H1 (cell line): Measurements from ENCODE around the gene PIEZO1. TPM values are rescaled to one million over a fixed set of nuclear protein-coding genes. Genes with fewer than 3 reads are reported as not detected.
A peak's percentile ranks its signal among the peaks of the same experiment; 100 is the strongest.

ENCODE experiments used
- CTCF ChIA-PET: fragments of 300-600 bp; sonication (Branson Sonifier 250); formaldehyde crosslinking; loops from one replicate; lab custom pipeline; 2021; ENCODE audit not compliant: partially characterized antibody; lab: Charles Lee
- POLR2A ChIA-PET: fragments of 300-600 bp; sonication (Branson Sonifier 250); formaldehyde crosslinking; loops from one replicate; lab custom pipeline; 2021; ENCODE audit warnings: inconsistent platforms; ENCODE audit not compliant: partially characterized antibody; lab: Charles Lee
- DNase-seq, 2 experiments: peaks; one replicate each; pipeline versions ENCODE4 v3.0.0 to v3.0.0-alpha.2; 2010 to 2022; ENCODE audit warnings: low spot score in 2 of 2, low read depth in 1 of 2, mixed read lengths in 1 of 2
- FAIRE-seq: peaks from 2 replicates; lab custom pipeline; 2011; peaks lifted over from hg19 to GRCh38; lab: Jason Lieb, UNC
- H2AFZ ChIP-seq: 2 replicates; pipeline ENCODE4 v1.8.1; 2012; ENCODE audit warnings: low read length, inconsistent platforms
- H2AK5ac ChIP-seq: 2 replicates; pipeline ENCODE4 v1.6.1; 2013; ENCODE audit warnings: low read depth, low read length
- H2BK120ac ChIP-seq: replicated peaks from 2 replicates; pipeline ENCODE3; 2013; ENCODE audit warnings: low read depth, low read length, inconsistent platforms
- H2BK12ac ChIP-seq: 2 replicates; pipeline ENCODE4 v1.6.1; 2013; ENCODE audit warnings: low read depth, low read length
- H2BK15ac ChIP-seq: 2 replicates; pipeline ENCODE4 v1.6.1; 2013; ENCODE audit warnings: low read length
- H2BK20ac ChIP-seq: 2 replicates; pipeline ENCODE4 v1.6.1; 2013; ENCODE audit warnings: low read length
- H2BK5ac ChIP-seq: 2 replicates; pipeline ENCODE4 v1.6.1; 2013; ENCODE audit warnings: low read depth, low read length
- H3K14ac ChIP-seq: 2 replicates; pipeline ENCODE4 v1.6.1; 2013; ENCODE audit warnings: inconsistent platforms; ENCODE audit not compliant: insufficient read length
- H3K18ac ChIP-seq: 2 replicates; pipeline ENCODE4 v1.6.1; 2013; ENCODE audit warnings: low read length; ENCODE audit errors: extremely low read depth
- H3K23ac ChIP-seq: 2 replicates; pipeline ENCODE4 v1.6.1; 2013; ENCODE audit warnings: inconsistent platforms; ENCODE audit not compliant: insufficient read length
- H3K23me2 ChIP-seq: 2 replicates; pipeline ENCODE4 v1.6.1; 2013; ENCODE audit warnings: low read depth, low read length
- H3K27ac ChIP-seq: 2 replicates; pipeline ENCODE4 v1.6.1; 2011; ENCODE audit warnings: low read depth, low read length, inconsistent platforms
- H3K27me3 ChIP-seq, 4 experiments: replicated peaks in 1 of 4; 1 replicate in 1 of 4; 2 replicates in 3 of 4; pipeline versions ENCODE4 v1.6.1 to v1.8.1; 2011 to 2013; ENCODE audit warnings: low read length in 3 of 4, mild to moderate bottlenecking in 3 of 4, inconsistent platforms in 2 of 4, mixed read lengths in 2 of 4, moderate library complexity in 1 of 4; ENCODE audit not compliant: control insufficient read depth in 3 of 4, insufficient read depth in 3 of 4; ENCODE audit errors: extremely low read depth in 1 of 4
- H3K36me3 ChIP-seq, 4 experiments: 2 replicates each; pipeline versions ENCODE4 v1.6.1 to v1.8.1; 2011 to 2013; ENCODE audit warnings: mild to moderate bottlenecking in 4 of 4, low read length in 3 of 4, moderate library complexity in 2 of 4, control low read depth in 1 of 4, inconsistent platforms in 1 of 4; ENCODE audit not compliant: insufficient read depth in 4 of 4, control insufficient read depth in 2 of 4
- H3K4ac ChIP-seq: replicated peaks from 2 replicates; pipeline ENCODE3; 2013; ENCODE audit warnings: low read length, low read depth, mixed read lengths, inconsistent platforms; ENCODE audit not compliant: insufficient read length
- H3K4me1 ChIP-seq, 4 experiments: replicated peaks in 1 of 4; 1 replicate in 1 of 4; 2 replicates in 3 of 4; pipeline versions ENCODE4 v1.6.1 to v1.8.1; 2011 to 2013; ENCODE audit warnings: low read length in 3 of 4, inconsistent platforms in 2 of 4, mixed read lengths in 1 of 4; ENCODE audit not compliant: insufficient read depth in 4 of 4, control insufficient read depth in 3 of 4
- H3K4me2 ChIP-seq, 2 experiments: 2 replicates each; pipeline versions ENCODE4 v1.6.1 to v1.8.1; 2011 to 2013; ENCODE audit warnings: low read depth in 2 of 2, low read length in 2 of 2, control low read depth in 1 of 2, inconsistent platforms in 1 of 2, mild to moderate bottlenecking in 1 of 2; ENCODE audit not compliant: insufficient read depth in 1 of 2
- H3K4me3 ChIP-seq, 4 experiments: fragments of 200-600, 300-600 bp in 1 of 4; sonication (generic), shearing (Covaris generic), sonication (Bioruptor Twin) in 1 of 4; 2 replicates each; pipeline versions ENCODE4 v1.5.1 to v1.8.1; 2011 to 2016; ENCODE audit warnings: low read length in 4 of 4, low read depth in 3 of 4, control low read depth in 2 of 4, inconsistent platforms in 2 of 4, mild to moderate bottlenecking in 2 of 4, mixed read lengths in 1 of 4, moderate library complexity in 1 of 4; ENCODE audit not compliant: insufficient read depth in 2 of 4; ENCODE audit errors: extremely low read depth in 1 of 4
- H3K56ac ChIP-seq: replicated peaks from 2 replicates; pipeline ENCODE3; 2013; ENCODE audit warnings: low read depth, mild to moderate bottlenecking, mixed read lengths, low read length, inconsistent platforms; ENCODE audit not compliant: insufficient read length
- H3K79me1 ChIP-seq: 2 replicates; pipeline ENCODE4 v1.6.1; 2013; ENCODE audit warnings: low read depth, low read length, control low read depth
- H3K79me2 ChIP-seq, 2 experiments: 2 replicates each; pipeline versions ENCODE4 v1.6.1 to v1.8.1; 2012 to 2013; ENCODE audit warnings: low read length in 2 of 2, mild to moderate bottlenecking in 2 of 2, inconsistent platforms in 1 of 2; ENCODE audit not compliant: insufficient read depth in 2 of 2, control insufficient read depth in 1 of 2
- H3K9ac ChIP-seq, 4 experiments: replicated peaks in 1 of 4; 1 replicate in 1 of 4; 2 replicates in 3 of 4; pipeline versions ENCODE4 v1.6.1 to v1.8.1; 2011 to 2013; ENCODE audit warnings: low read depth in 3 of 4, low read length in 3 of 4, control low read depth in 2 of 4, mild to moderate bottlenecking in 2 of 4, moderate library complexity in 2 of 4, inconsistent platforms in 1 of 4; ENCODE audit errors: extremely low read depth in 1 of 4
- H3K9me3 ChIP-seq, 2 experiments: 2 replicates each; pipeline versions ENCODE4 v1.6.1 to v1.8.1; 2012 to 2013; ENCODE audit warnings: mild to moderate bottlenecking in 2 of 2, moderate library complexity in 2 of 2, control low read depth in 1 of 2, inconsistent platforms in 1 of 2, low read depth in 1 of 2, low read length in 1 of 2, mixed read lengths in 1 of 2; ENCODE audit not compliant: insufficient read depth in 2 of 2
- H4K20me1 ChIP-seq, 2 experiments: replicated peaks in 1 of 2; 2 replicates each; pipeline versions ENCODE3 to v1.8.1; 2011 to 2013; ENCODE audit warnings: inconsistent platforms in 2 of 2, low read length in 2 of 2, mild to moderate bottlenecking in 1 of 2; ENCODE audit not compliant: insufficient read depth in 2 of 2, control insufficient read depth in 1 of 2
- H4K5ac ChIP-seq: 2 replicates; pipeline ENCODE4 v1.6.1; 2013; ENCODE audit warnings: low read length, low read depth, mixed read lengths, inconsistent platforms; ENCODE audit not compliant: insufficient read length
- H4K8ac ChIP-seq: 2 replicates; pipeline ENCODE4 v1.8.0; 2013; ENCODE audit warnings: mild to moderate bottlenecking, moderate library complexity, low read length, inconsistent platforms; ENCODE audit not compliant: insufficient read depth; ENCODE audit errors: extremely low read depth
- H4K91ac ChIP-seq: replicated peaks from 2 replicates; pipeline ENCODE3; 2013; ENCODE audit warnings: low read length, mixed read lengths, inconsistent platforms; ENCODE audit not compliant: insufficient read length
- ASH2L ChIP-seq: fragments of 200-600, 300-600 bp; sonication (generic); IDR thresholded peaks from one replicate; pipeline ENCODE4 v1.7.1; 2017; ENCODE audit warnings: low read length
- RNF2 ChIP-seq: fragments of 200-900, 300-1000 bp; sonication (generic); IDR thresholded peaks from 2 replicates; pipeline ENCODE4 v1.7.1; 2016; ENCODE audit warnings: borderline replicate concordance, low read depth, mild to moderate bottlenecking, antibody characterized with exemption, low read length; ENCODE audit not compliant: poor library complexity, severe bottlenecking; ENCODE audit errors: missing control alignments
- SAP30 ChIP-seq: fragments of 300-600 bp; sonication (generic); IDR thresholded peaks from 2 replicates; pipeline ENCODE4 v1.7.1; 2012; ENCODE audit warnings: low read length, moderate library complexity, mild to moderate bottlenecking, inconsistent platforms; ENCODE audit not compliant: insufficient read depth, insufficient replicate concordance
- SP1 ChIP-seq: IDR thresholded peaks from 2 replicates; pipeline ENCODE4 v1.6.1; 2011; ENCODE audit warnings: low read depth, low read length
- WGBS, 2 experiments: shearing (Covaris generic) in 1 of 2; methylation state at CpG; one replicate each; pipeline versions ENCODE4 v1.1.6 to v1.1.7; 2013 to 2015; ENCODE audit warnings: low lambda C conversion rate in 2 of 2, mixed read lengths in 2 of 2, inconsistent platforms in 1 of 2, low coverage in 1 of 2, missing lambda C conversion rate in 1 of 2; ENCODE audit not compliant: insufficient replicate concordance in 2 of 2, insufficient coverage in 1 of 2, insufficient read length in 1 of 2; ENCODE audit errors: extremely low coverage in 1 of 2, missing lambda C conversion rate in 1 of 2; 5-methylcytosine and 5-hydroxymethylcytosine counted together
- polyA plus RNA-seq, 7 experiments: library from polyadenylated mRNA; depleted of rRNA in 3 of 7; stranded (reverse) in 5 of 7; unstranded in 2 of 7; fragments of >200 nt in 5 of 7; fragments of 200-250 nt in 2 of 7; gene quantifications; 1 replicate in 5 of 7; 2 replicates in 1 of 7; 4 replicates in 1 of 7; pipeline versions ENCODE4 v1.2.1 to v1.2.3, GENCODE V29; 2011 to 2013; ENCODE audit warnings: missing spikeins in 2 of 7, mixed read lengths in 2 of 7
- total RNA-seq: library from RNA; stranded (reverse); fragmentation: NEBNext Ultra II Directional; extraction: Animal tissue kit (Norgen Biotek cat#: 25700); gene quantifications from 2 replicates; pipeline ENCODE4 v1.2.1, GENCODE V29; 2021

PIEZO1 gene
- total and polyA plus RNA-seq, 2 of the 8 experiments (the other 6 are each of a cell fraction or from before 2014, with no cell fraction given): 42.3 to 67.5 TPM

- peaks cover 15% of the 10 kb centered on the region; the same call in 1 of the 2 replicates for H3K23me2 ChIP-seq
- H2AFZ ChIP-seq: 0 out of 2 replicates have a peak overlapping the region, but pooled peaks have one; percentile 68
- H3K4me2 ChIP-seq: peak overlapping the region; percentile 90 to 98
- H3K9me3 ChIP-seq: no peaks in the 10 kb centered on the region
- H4K91ac ChIP-seq: no peak overlapping the region
- WGBS, 2 experiments: 64% methylated on average over 16 of the region's 17 CpGs; no CpG with 5 or more reads in 1 of the 2 experiments
- FAIRE-seq (no peak), DNase-seq (no peak)
- peaks cover 1 to 4% of the 10 kb centered on the region in 2 experiments for H4K20me1 ChIP-seq
- peak overlapping the region; percentile 91; the same call in 1 of the 2 replicates for H4K8ac ChIP-seq
- H3K9ac ChIP-seq: peak overlapping the region in 3 of 4 experiments; percentile 7 to 88 (median 46); a peak in 6 of 7 replicates
- H3K4me3 ChIP-seq: peak overlapping the region; percentile 86 to 100 (median 92)
- peaks cover 0 to 8% (median 3%) of the 10 kb centered on the region in 4 experiments; a peak in 4 of 7 replicates for H3K4me1 ChIP-seq
- POLR2A ChIA-PET: interaction anchor here (0.7 to 2.3 kb wide), 10 partner anchors 8 to 512 kb away, joined by 3 to 8 read pairs (median 3); no protein-coding TSS in a partner anchor
- H4K5ac ChIP-seq: no peak overlapping the region
- H3K56ac ChIP-seq: no peak overlapping the region
- H3K79me2 ChIP-seq: peaks cover 0 to 39% of the 10 kb centered on the region in 2 experiments; a peak in 2 of 4 replicates
- CTCF ChIA-PET: interaction anchor here (0.9 to 3.3 kb wide), 7 partner anchors 8 to 74 kb away, joined by 3 to 14 read pairs (median 5); no protein-coding TSS in a partner anchor
- H2AK5ac ChIP-seq: no peak overlapping the region
- no peak overlapping the region for H3K4ac ChIP-seq
- H3K79me1 ChIP-seq: peaks cover 16% of the 10 kb centered on the region
- H3K23ac ChIP-seq: no peak overlapping the region
- no peak overlapping the region for H2BK5ac ChIP-seq
- no peak overlapping the region for H2BK15ac ChIP-seq
- no peak overlapping the region for H2BK20ac ChIP-seq
- no peak overlapping the region for H3K14ac ChIP-seq
- H3K36me3 ChIP-seq: no peaks in the 10 kb centered on the region
- H3K27me3 ChIP-seq: no peaks in the 10 kb centered on the region
- H2BK12ac ChIP-seq: no peak overlapping the region
- no peak overlapping the region for H2BK120ac ChIP-seq
- TF ChIP-seq SAP30: peak; percentile 17
- no peak for TF ChIP-seq SP1
- TF ChIP-seq ASH2L: no peak
- no peak for TF ChIP-seq RNF2
- no peak overlapping the region for H3K18ac ChIP-seq
- H3K27ac ChIP-seq: no peak overlapping the region
These were observed 77.8 kb downstream of the PIEZO1 start for GRCh38 chr16:88706965-88707826.
